ENCODE measurements around the gene ATF7.

ATF7 gene

DNA sequence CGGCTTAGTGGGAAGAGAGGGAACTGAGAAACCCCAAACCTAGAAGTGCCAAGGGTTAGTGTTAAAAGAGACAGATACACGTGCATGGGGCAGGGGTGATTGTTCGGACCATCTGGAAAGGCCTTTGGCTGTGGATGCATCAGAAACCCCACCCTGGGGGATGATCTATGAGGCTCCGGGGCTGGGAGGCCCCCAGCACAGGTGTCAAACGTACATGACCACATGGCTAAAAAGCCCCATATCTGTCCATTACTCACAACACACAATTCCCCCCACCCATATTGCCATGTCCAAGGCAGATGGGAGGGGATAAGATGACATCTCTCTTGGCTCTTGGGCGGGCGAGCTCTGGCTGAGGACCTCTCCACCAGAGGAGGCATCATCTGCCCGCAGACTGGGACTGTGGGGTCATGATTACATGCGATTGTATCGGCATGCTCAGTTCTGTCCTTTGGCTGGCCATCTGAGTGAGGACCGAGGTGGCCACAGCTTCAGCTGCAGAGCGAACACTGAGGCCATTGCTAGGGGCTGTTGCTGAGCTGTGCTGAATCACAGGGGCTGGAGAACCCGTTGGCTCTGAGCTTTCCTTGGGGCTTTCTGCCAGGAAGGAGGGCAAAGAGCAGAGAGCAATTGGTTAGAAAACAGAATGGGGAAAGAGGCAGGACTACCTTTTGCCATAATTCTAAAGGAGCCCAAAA lies 109.3 kb downstream of the ATF7 start:
- no peak for DNase-seq

DNA sequence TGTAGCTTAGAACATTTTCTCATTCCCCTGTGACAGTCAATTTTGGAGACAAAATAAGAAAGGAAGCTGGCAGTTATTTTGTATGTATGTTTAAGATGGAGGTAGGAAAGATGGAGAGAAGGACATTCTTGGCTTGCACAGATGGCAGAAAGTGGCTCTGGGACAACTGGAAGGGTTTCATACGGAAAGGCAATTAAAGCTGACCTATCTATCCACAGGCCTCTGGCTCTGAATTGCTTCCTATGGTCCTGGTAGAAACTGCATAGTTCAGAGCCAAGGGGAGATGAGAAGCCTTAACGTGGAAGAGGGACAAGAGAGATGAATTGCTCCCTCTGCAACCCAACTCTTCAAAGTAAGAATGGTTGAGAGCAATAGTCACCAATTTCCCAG lies 110.9 kb downstream of the ATF7 start:
- DNase-seq = no peak

DNA sequence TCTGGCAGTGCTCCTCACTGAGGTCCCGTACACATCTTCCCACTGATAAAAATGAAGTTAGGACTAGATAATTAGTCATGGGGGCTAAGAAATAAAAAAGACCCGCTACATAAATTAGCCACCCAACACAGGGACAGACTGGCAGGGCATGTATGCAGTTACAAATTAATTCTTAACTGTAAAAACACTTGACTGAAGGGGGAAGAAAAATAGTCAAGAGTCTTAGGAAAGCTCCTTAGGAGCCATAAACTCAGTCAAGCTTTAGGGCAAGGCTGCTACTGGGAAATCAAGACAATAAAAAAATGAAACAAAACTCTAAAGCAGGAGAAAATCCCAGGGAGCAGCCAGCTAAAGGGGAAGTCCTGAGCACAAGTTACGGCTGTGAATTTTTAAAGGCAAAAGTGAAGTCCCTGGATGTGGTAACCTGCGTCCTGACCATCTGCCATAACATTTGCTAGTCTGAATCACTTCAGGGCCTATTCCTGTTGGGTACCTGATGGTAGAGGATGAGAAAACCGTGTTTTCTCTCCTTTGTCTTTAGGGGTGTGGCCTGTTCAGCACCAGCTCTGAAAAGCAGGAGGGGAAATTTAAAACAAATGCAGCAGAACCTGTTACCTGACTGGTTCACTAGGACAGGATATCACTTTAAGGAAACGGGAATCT lies 111.4 kb downstream of the ATF7 start:
- DNase-seq = no peak

DNA sequence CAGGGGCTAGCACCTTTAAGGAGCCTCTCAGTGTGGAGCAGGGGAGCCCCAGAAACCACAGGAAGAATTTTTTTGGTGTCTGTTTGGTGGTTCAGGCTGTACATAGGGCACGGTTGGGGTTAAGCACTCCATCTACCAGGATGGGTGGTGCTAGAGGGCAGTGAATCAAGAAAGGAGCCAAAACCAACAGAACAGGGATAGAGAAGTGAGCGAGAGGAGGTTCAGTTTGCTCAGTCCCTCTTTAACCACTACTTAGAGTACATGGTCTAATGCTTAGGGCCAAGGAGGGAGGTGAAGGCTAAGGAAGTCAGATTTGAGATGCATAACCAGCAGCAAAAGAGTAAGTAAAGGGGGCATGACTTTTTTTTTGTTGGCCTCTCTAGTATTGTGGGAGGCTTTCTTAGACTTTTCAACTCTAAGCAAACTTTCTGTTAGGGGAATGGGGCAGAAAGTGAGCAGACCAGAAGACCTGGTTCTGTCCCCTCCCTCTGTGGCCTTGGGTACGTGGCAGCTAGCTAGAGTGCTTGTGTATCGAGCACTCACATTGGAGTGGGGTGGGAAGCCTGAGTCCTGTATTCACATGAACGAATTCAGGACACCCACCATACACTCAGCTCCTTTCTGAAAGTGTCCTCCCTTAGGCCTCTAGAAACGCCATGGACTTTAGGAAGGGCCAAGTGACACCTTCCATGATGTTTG lies 112.3 kb downstream of the ATF7 start:
- no peak for DNase-seq

GRCh38 chr12:53510181-53510812 lies 115.9 kb downstream of the ATF7 start:
- no peak for DNase-seq

GRCh38 chr12:53508534-53509170 lies 117.5 kb downstream of the ATF7 start:
- DNase-seq = peak; percentile 85

- DNase-seq = no peak
These were observed 118.6 kb downstream of the ATF7 start for GRCh38 chr12:53507603-53507885.

GRCh38 chr12:53506881-53507602 lies 119.1 kb downstream of the ATF7 start, which contains the start of gene NPFF:
TSS of gene NPFF (minus strand) at chr12:53507484. CDS start at chr12:53507474, 10 bp downstream.
- DNase-seq = no peak

- DNase-seq = peak; percentile 28
These were observed 119.8 kb downstream of the ATF7 start for GRCh38 chr12:53506450-53506785.

- DNase-seq = no peak
These were observed 120.4 kb downstream of the ATF7 start for GRCh38 chr12:53505555-53506449.

DNA sequence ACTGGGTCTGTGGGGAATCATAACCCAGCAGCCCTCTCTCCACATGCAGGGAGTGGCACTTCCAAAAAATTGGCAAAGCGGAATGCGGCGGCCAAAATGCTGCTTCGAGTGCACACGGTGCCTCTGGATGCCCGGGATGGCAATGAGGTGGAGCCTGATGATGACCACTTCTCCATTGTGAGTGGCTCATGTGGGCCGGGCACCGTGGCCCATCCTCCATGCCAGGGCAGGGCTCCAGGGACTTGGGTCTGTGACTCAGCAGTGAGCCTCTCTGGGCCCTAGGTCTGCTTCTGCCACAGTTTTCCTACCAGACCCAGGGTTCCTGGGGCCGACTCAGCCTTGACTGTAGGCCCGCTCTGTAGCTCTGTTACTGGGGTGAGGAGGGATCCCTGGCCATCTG lies 121.1 kb downstream of the ATF7 start:
- DNase-seq = no peak

GRCh38 chr12:53504004-53504920 lies 121.9 kb downstream of the ATF7 start:
- DNase-seq = no peak

DNA sequence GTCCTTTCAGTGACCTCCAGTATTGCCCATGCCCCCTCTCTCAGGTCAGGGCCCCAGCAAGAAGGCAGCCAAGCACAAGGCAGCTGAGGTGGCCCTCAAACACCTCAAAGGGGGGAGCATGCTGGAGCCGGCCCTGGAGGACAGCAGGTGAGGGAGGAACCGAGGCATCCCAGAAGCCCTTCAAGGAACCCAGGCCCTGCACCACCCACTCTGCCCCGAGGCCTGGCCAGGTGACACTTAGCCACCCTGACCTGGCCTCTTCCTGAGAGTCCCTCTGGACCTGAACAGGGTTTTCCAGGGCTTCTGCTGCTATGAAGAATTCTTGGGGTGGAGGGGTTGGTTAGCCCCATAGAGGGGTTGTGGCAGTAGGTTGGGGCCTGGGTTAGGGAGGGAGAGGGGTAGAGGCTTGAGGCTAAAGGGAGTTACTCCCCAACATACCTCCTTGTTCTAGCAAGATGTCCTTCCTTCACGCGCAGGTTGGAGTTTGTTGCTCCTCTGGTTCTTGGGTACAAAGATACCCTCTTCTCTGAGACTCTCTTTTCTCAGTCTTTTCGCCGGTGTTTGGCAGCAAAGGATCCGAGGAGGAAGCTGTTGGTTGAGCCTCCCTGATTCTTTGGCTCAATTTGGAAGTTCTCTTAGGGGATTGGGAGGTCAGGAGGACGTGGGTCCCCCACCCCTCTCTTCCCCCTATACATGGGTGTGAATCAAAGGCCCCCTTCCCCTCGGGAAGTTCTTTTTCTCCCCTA lies 123.0 kb downstream of the ATF7 start:
- DNase-seq = no peak

- DNase-seq = no peak
These were observed 123.9 kb downstream of the ATF7 start for GRCh38 chr12:53502331-53502730.

GRCh38 chr12:53501615-53502181 lies 124.5 kb downstream of the ATF7 start:
- DNase-seq = no peak

GRCh38 chr12:53500776-53501614 lies 125.2 kb downstream of the ATF7 start, which contains the start of gene TARBP2:
TSS of gene TARBP2 (plus strand) at chr12:53501283. CDS start at chr12:53501409, 126 bp downstream.
- peak; percentile 99 for DNase-seq

GRCh38 chr12:53500142-53500775 lies 125.9 kb downstream of the ATF7 start:
- DNase-seq = no peak
